ENCODE results near the gene TIAM1.

TIAM1 gene

DNA sequence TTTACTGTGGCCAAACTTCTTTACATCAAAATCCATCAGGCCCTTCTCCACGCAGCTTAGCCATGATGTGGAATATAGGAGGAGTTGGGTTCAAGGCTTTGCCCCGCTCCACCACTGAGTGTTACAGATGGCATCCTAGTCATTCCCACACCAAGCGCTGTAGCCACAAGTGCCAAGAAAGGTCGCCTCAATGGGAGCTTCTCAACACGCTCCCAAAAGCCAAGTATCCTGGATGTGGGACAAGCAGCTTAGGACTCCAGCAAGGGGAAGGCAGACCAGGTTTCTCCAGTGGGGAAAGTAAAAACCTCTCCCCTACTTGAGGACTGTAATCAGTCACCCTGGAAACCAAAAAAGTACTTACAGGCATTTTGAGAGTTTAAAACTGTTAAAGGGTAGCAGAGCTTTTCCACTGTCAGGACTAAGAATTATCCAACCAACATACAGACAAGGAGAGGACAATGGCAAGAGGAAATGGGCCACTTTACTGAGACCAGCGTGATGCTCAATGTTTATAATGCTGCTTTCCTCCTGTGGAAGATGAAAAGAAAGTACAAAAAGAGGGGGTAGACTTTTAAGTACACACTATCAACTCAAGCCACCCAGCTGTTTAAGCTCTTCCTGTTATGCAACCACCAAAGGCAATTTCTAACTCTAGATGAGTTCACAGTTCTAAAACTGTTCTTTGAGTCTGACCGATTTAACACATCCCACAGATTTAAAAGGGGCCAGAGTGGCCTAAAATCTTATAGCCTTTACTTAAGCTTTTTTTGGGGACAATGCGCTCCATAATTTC lies 185.1 kb downstream of the TIAM1 start:
- Histone ChIP-seq H3K9ac (ENCODE audit: low read length in 5 of 5) (no peak overlapping the region), H3K9me3 (ENCODE audit: control insufficient read depth in 5 of 5, low read length in 5 of 5) (peaks cover 14 to 29% (median 26%) of the 10 kb centered on the region in 5 donors), H3K4me3 (ENCODE audit: low read depth in 1 of 5, low read length in 5 of 5) (no peak overlapping the region), H3K36me3 (ENCODE audit: control insufficient read depth in 5 of 5, insufficient read depth in 5 of 5, low read length in 5 of 5) (peaks cover 0 to 3% (median 0%) of the 10 kb centered on the region in 5 donors), H3K27me3 (ENCODE audit: control insufficient read depth in 5 of 5, insufficient read depth in 4 of 5, low read length in 5 of 5) (peaks cover 0 to 4% (median 0%) of the 10 kb centered on the region in 5 donors), H3K27ac (ENCODE audit: low read depth, low read length) (no peak overlapping the region), H3K4me1 (ENCODE audit: control insufficient read depth in 5 of 5, insufficient read depth in 5 of 5, low read length in 5 of 5) (peaks cover 0 to 3% (median 0%) of the 10 kb centered on the region in 5 donors)

DNA sequence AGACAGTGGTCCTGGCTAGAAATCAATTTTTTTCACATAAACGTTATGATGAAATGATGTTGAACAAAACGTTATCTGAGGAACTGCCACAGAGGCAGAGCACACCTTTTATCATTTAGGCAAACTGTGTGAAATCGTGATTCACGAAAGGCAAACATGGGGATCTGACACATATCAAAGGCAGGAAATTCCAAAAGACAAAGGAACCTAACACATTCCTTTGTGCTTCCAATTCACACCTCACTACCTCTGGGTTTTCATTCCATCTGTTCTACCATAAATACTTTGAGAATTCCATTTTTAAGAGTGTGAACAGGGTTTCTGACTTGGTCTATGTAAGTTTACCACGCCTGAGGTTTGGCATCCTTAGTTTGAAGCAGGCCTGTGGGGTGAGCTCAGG lies 186.3 kb downstream of the TIAM1 start:
- H3K4me3 ChIP-seq (ENCODE audit: low read depth in 1 of 5, low read length in 5 of 5): no peak overlapping the region
- H3K9me3 ChIP-seq (ENCODE audit: control insufficient read depth in 5 of 5, low read length in 5 of 5): peaks cover 15 to 29% (median 27%) of the 10 kb centered on the region in 5 donors
- H3K27me3 ChIP-seq (ENCODE audit: control insufficient read depth in 5 of 5, insufficient read depth in 4 of 5, low read length in 5 of 5): peaks cover 0 to 4% (median 0%) of the 10 kb centered on the region in 5 donors
- H3K27ac ChIP-seq (ENCODE audit: low read depth, low read length): no peak overlapping the region
- peaks cover 0 to 3% (median 0%) of the 10 kb centered on the region in 5 donors for H3K36me3 ChIP-seq (ENCODE audit: control insufficient read depth in 5 of 5, insufficient read depth in 5 of 5, low read length in 5 of 5)
- no peak overlapping the region for H3K9ac ChIP-seq (ENCODE audit: low read length in 5 of 5)
- peaks cover 0 to 3% (median 0%) of the 10 kb centered on the region in 5 donors for H3K4me1 ChIP-seq (ENCODE audit: control insufficient read depth in 5 of 5, insufficient read depth in 5 of 5, low read length in 5 of 5)

DNA sequence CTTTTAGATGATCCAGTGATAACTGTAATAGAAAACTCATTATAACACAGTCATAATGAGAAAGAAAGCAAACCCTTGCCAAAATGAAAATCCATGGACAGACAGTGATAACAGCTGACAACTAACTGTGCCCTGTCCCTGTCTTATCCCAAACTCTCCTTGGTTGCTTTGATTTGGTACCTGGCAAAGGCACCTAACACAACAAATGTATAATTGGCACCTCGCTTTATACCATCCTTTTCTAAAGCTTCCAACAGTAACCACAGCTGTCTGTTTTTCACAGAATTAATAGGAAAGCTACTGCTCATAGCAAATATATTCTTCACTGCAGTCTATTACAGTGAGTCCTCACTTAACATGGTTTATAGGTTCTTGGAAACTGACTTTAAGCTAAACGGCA lies 187.4 kb downstream of the TIAM1 start:
- Histone ChIP-seq H3K27ac (ENCODE audit: low read depth, low read length) (no peak overlapping the region), H3K9me3 (ENCODE audit: control insufficient read depth in 5 of 5, low read length in 5 of 5) (peaks cover 15 to 29% (median 27%) of the 10 kb centered on the region in 5 donors), H3K9ac (ENCODE audit: low read length in 5 of 5) (no peak overlapping the region), H3K4me3 (ENCODE audit: low read depth in 1 of 5, low read length in 5 of 5) (no peak overlapping the region), H3K27me3 (ENCODE audit: control insufficient read depth in 5 of 5, insufficient read depth in 4 of 5, low read length in 5 of 5) (peaks cover 0 to 4% (median 0%) of the 10 kb centered on the region in 5 donors), H3K36me3 (ENCODE audit: control insufficient read depth in 5 of 5, insufficient read depth in 5 of 5, low read length in 5 of 5) (peaks cover 0 to 3% (median 0%) of the 10 kb centered on the region in 5 donors), H3K4me1 (ENCODE audit: control insufficient read depth in 5 of 5, insufficient read depth in 5 of 5, low read length in 5 of 5) (peaks cover 0 to 3% (median 0%) of the 10 kb centered on the region in 5 donors)

DNA sequence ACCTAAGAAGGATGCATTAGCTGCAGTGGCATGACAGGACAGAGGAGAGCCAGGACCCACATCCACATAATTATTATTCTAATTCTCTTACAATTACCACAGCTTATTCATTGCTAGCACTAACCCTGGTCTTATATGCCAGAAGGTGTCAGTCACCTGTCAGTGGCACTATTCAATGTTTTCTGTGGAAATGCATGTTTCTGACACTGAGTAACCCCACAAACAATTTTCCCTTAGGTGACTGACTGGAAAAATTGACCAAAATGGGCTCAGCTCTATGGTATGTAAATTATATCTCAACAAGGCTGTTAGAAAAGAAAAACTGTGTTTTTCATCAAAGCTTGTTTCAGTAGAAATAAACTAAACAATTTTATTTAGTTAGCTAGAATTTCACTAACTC lies 187.9 kb downstream of the TIAM1 start:
- Histone ChIP-seq H3K4me3 (ENCODE audit: low read depth in 1 of 5, low read length in 5 of 5) (no peak overlapping the region), H3K36me3 (ENCODE audit: control insufficient read depth in 5 of 5, insufficient read depth in 5 of 5, low read length in 5 of 5) (peaks cover 0 to 3% (median 0%) of the 10 kb centered on the region in 5 donors), H3K4me1 (ENCODE audit: control insufficient read depth in 5 of 5, insufficient read depth in 5 of 5, low read length in 5 of 5) (peaks cover 0 to 3% (median 0%) of the 10 kb centered on the region in 5 donors), H3K9me3 (ENCODE audit: control insufficient read depth in 5 of 5, low read length in 5 of 5) (peaks cover 15 to 30% (median 27%) of the 10 kb centered on the region in 5 donors), H3K27ac (ENCODE audit: low read depth, low read length) (no peak overlapping the region), H3K27me3 (ENCODE audit: control insufficient read depth in 5 of 5, insufficient read depth in 4 of 5, low read length in 5 of 5) (peaks cover 0 to 4% (median 0%) of the 10 kb centered on the region in 5 donors), H3K9ac (ENCODE audit: low read length in 5 of 5) (no peak overlapping the region)

DNA sequence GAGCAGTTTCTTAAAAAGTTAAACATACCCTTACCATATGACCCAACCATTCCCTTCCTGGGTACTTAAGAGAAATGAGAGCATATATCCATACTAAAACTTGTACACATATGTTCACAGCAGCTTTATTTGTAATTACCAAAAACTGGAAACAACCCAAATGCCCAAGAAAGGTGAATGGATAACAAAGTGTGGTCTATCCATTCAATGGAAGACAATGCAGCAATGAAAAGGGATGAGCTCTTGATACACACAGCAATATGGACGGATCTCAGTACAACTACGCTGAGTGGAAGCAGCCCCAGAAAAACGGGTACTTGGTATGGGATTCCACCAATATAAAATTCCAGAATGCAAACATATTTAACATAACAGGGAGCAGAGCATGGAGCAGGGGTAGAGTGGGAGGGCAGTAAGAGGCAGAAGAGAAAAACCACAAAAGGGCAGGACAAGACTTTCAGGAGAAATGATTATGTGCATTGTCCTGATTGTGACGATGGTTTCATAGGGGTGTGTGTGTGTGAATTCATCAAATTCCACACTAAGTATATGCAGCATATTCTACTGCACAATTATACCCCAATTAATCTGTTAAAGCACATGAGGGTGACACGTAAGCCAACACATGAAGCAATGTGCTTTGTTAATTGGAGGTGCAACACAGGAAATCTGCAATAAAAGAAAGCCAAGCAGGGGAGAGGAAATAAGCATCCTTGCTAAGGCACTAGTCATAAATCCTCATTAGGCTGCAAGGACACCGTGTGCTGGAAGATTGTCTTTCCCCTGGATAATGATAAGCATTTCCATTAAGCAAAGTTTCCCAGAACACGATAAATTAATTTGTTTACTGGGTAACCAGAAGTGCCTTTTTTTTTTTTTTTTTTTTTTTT lies 192.7 kb downstream of the TIAM1 start:
- H3K4me3 ChIP-seq (ENCODE audit: low read depth in 1 of 5, low read length in 5 of 5): no peak overlapping the region
- H3K9me3 ChIP-seq (ENCODE audit: control insufficient read depth in 5 of 5, low read length in 5 of 5): peaks cover 4 to 18% (median 10%) of the 10 kb centered on the region in 5 donors
- no peak overlapping the region for H3K27ac ChIP-seq (ENCODE audit: low read depth, low read length)
- H3K9ac ChIP-seq (ENCODE audit: low read length in 5 of 5): no peak overlapping the region
- H3K4me1 ChIP-seq (ENCODE audit: control insufficient read depth in 5 of 5, insufficient read depth in 5 of 5, low read length in 5 of 5): no peaks in the 10 kb centered on the region
- peaks cover 0 to 3% (median 0%) of the 10 kb centered on the region in 5 donors for H3K36me3 ChIP-seq (ENCODE audit: control insufficient read depth in 5 of 5, insufficient read depth in 5 of 5, low read length in 5 of 5)
- no peaks in the 10 kb centered on the region for H3K27me3 ChIP-seq (ENCODE audit: control insufficient read depth in 5 of 5, insufficient read depth in 4 of 5, low read length in 5 of 5)

DNA sequence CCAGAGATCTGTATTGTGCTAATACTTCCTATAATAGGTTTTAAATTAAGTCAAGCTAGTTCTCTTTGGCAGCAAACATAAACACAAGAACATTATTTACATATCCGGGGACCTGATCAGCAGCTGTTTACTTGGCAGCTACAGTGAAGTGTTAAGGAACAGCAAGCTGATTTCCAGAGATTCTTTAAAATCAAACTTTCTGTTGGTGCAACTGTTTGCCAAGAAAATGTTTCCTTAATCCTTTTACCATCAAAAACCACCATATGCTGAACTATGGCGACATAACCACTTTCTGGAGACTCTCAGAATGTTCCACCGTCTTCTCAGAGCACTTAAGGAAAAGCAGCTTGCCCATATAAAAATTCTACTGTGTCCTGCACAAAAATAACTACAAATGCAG lies 198.8 kb downstream of the TIAM1 start:
- Histone ChIP-seq H3K27ac (ENCODE audit: low read depth, low read length) (no peak overlapping the region), H3K4me1 (ENCODE audit: control insufficient read depth in 5 of 5, insufficient read depth in 5 of 5, low read length in 5 of 5) (no peaks in the 10 kb centered on the region), H3K36me3 (ENCODE audit: control insufficient read depth in 5 of 5, insufficient read depth in 5 of 5, low read length in 5 of 5) (no peaks in the 10 kb centered on the region), H3K9ac (ENCODE audit: low read length in 5 of 5) (no peak overlapping the region), H3K9me3 (ENCODE audit: control insufficient read depth in 5 of 5, low read length in 5 of 5) (no peaks in the 10 kb centered on the region), H3K27me3 (ENCODE audit: control insufficient read depth in 5 of 5, insufficient read depth in 4 of 5, low read length in 5 of 5) (peaks cover 0 to 4% (median 0%) of the 10 kb centered on the region in 5 donors), H3K4me3 (ENCODE audit: low read depth in 1 of 5, low read length in 5 of 5) (no peak overlapping the region)

DNA sequence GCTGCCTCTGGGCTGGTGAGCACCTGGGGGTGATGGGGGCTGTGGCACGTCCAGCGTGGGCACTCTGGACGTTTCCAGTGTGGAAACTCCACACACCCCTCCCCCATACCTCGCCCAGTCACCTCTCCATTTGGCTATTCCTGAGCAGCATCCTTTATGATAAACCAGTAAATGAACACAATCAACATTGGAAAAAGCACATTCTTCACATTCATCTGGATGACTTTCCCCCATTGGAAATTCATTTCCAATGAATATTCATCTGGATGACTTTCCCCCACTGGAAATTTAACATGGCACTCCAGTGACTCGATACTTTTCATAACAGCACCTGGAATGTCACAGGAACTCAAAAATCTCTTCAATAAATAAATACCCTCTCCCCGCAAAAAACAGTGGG lies 201.0 kb downstream of the TIAM1 start:
- Histone ChIP-seq H3K4me3 (ENCODE audit: low read depth in 1 of 5, low read length in 5 of 5) (no peak overlapping the region), H3K27me3 (ENCODE audit: control insufficient read depth in 5 of 5, insufficient read depth in 4 of 5, low read length in 5 of 5) (peaks cover 0 to 4% (median 0%) of the 10 kb centered on the region in 5 donors), H3K27ac (ENCODE audit: low read depth, low read length) (no peak overlapping the region), H3K9ac (ENCODE audit: low read length in 5 of 5) (no peak overlapping the region), H3K36me3 (ENCODE audit: control insufficient read depth in 5 of 5, insufficient read depth in 5 of 5, low read length in 5 of 5) (no peaks in the 10 kb centered on the region), H3K4me1 (ENCODE audit: control insufficient read depth in 5 of 5, insufficient read depth in 5 of 5, low read length in 5 of 5) (peaks cover 0 to 7% (median 2%) of the 10 kb centered on the region in 5 donors), H3K9me3 (ENCODE audit: control insufficient read depth in 5 of 5, low read length in 5 of 5) (no peaks in the 10 kb centered on the region)

DNA sequence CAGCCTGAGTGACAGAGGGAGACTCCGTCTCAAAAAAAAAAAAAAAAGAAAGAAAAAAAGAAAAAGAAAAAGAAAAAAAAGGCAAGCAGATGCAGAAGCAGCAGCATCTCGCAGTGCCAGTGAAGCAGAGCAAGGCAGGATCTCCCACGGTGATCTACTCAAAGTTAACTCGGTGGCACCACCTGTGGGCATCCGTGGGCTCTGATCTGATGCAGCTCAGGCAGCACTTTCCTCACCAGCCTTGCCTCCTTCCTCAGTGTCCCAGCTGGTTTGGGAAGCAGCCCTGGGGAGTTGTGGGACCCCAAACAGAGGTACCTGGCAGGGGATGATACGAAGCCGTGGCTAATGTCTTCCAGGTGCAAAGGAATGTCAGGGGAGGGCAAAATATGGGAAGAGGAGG lies 201.5 kb downstream of the TIAM1 start:
- no peak overlapping the region for H3K9ac ChIP-seq (ENCODE audit: low read length in 5 of 5)
- peaks cover 0 to 4% (median 0%) of the 10 kb centered on the region in 5 donors for H3K27me3 ChIP-seq (ENCODE audit: control insufficient read depth in 5 of 5, insufficient read depth in 4 of 5, low read length in 5 of 5)
- no peak overlapping the region for H3K4me3 ChIP-seq (ENCODE audit: low read depth in 1 of 5, low read length in 5 of 5)
- peaks cover 0 to 11% (median 6%) of the 10 kb centered on the region in 5 donors for H3K4me1 ChIP-seq (ENCODE audit: control insufficient read depth in 5 of 5, insufficient read depth in 5 of 5, low read length in 5 of 5)
- H3K27ac ChIP-seq (ENCODE audit: low read depth, low read length): no peak overlapping the region
- H3K9me3 ChIP-seq (ENCODE audit: control insufficient read depth in 5 of 5, low read length in 5 of 5): no peaks in the 10 kb centered on the region
- H3K36me3 ChIP-seq (ENCODE audit: control insufficient read depth in 5 of 5, insufficient read depth in 5 of 5, low read length in 5 of 5): no peaks in the 10 kb centered on the region

DNA sequence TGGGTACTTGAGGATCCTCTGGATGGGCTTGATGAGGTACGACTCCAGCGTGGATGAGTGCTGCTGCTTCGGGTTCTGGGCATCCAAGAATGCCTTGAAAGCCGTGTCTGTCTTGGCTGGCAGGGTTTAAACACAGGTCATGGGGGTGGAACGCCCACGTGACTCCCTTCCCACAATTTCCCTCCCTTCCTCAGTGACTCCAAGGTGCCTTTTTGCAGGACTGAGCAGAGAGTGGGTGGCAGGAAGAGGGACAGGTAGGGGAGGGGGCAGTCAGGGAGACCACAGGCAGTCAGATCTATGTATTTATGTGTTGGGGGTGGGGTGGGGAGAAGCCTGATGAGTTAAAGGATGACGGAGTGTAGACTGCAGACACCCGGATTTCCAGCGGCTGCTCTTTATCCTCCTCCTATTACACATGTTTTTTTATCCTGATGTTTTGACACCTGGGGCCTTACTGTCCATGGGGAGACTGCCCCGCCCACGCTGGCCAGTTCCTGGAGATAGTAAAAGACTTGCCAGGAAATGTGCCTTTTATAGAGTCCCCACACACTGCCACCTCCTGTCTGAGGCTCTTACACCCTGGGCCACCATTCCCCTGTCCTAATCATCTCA lies 202.6 kb downstream of the TIAM1 start:
- H3K9ac ChIP-seq (ENCODE audit: low read length in 5 of 5): no peak overlapping the region
- H3K9me3 ChIP-seq (ENCODE audit: control insufficient read depth in 5 of 5, low read length in 5 of 5): no peaks in the 10 kb centered on the region
- no peak overlapping the region for H3K4me3 ChIP-seq (ENCODE audit: low read depth in 1 of 5, low read length in 5 of 5)
- peaks cover 0 to 16% (median 7%) of the 10 kb centered on the region in 5 donors for H3K4me1 ChIP-seq (ENCODE audit: control insufficient read depth in 5 of 5, insufficient read depth in 5 of 5, low read length in 5 of 5)
- H3K27ac ChIP-seq (ENCODE audit: low read depth, low read length): no peak overlapping the region
- H3K27me3 ChIP-seq (ENCODE audit: control insufficient read depth in 5 of 5, insufficient read depth in 4 of 5, low read length in 5 of 5): peaks cover 0 to 4% (median 0%) of the 10 kb centered on the region in 5 donors
- no peaks in the 10 kb centered on the region for H3K36me3 ChIP-seq (ENCODE audit: control insufficient read depth in 5 of 5, insufficient read depth in 5 of 5, low read length in 5 of 5)
